HS-5 (cell line): ENCODE data around the gene LCLAT1.

Experiments
- DNase-seq: peaks from one replicate; pipeline ENCODE4 v3.0.0-alpha.2; 2012; ENCODE audit warnings: low read depth

Gene LCLAT1

GRCh38 chr2:30424231-30424630 lies 22.8 kb upstream of the LCLAT1 start:
- no peak for DNase-seq

GRCh38 chr2:30425326-30425725 lies 21.7 kb upstream of the LCLAT1 start:
- DNase-seq, result no peak

DNA sequence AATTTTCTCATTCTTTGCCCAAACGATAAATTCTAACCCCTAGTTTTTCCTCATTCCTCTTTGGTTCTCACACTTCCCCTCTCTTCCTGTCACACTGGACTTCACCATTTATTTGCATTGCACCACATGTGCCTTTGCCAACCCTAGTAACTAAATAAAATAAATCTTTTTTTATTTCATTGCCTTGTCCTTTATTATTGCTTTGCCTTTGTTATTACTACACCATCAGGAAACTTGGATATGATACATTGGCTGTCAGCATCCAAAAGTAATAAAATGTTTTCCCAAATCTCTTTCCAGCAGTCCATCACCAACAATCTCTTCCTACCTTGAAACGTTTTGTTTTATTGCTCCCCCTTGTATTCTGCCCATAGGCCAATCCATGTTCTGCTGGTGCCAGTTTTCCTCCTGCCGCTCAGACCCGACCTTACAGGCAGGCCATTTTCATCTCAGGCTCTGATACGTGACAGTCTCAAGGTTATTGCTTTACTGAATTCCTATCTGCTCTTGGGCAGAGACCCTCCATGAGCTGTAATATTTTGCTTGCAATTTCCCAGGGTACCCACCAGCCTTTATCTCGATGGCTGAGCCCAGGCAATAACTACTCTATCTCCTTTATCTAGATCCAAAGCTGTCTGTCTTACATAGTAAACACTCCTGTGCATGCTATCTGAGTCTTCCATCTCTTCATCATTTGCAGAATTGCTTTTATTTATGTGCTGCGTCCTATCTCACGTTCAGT lies 19.3 kb upstream of the LCLAT1 start:
- DNase-seq, result no peak

- no peak for DNase-seq
Observed at GRCh38 chr2:30428348-30428662, 18.7 kb upstream of the LCLAT1 start.

DNA sequence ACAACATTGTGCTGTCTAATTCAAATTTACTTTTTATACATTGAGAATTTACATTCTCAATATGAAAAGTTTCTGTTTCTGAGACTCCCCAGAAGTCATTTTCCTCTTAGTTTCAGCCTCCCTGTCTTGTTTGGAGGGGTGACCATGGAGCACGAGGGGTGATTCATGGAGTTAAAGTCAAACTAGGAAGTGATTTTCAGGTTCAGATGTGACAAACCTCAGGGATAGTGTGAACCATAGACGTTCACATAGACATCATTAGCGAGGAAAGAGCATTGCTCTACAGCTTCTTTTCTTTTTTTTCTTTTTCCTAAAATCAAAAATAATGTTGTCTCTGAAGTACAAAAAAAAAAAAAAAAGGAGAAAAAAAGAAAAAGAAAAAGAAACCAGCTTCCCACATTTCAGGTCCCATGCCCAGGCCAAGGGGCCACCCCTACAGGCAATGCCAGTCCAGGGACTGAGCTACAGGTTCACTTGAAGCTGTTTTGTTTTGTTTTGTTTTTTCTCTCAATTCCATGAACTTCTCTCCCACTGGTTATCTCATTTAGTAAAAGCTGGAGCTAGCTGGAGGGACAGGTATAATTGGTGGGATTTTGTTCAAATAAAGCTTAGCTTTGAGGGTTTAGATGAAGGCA lies 18.1 kb upstream of the LCLAT1 start:
- no peak for DNase-seq

DNA sequence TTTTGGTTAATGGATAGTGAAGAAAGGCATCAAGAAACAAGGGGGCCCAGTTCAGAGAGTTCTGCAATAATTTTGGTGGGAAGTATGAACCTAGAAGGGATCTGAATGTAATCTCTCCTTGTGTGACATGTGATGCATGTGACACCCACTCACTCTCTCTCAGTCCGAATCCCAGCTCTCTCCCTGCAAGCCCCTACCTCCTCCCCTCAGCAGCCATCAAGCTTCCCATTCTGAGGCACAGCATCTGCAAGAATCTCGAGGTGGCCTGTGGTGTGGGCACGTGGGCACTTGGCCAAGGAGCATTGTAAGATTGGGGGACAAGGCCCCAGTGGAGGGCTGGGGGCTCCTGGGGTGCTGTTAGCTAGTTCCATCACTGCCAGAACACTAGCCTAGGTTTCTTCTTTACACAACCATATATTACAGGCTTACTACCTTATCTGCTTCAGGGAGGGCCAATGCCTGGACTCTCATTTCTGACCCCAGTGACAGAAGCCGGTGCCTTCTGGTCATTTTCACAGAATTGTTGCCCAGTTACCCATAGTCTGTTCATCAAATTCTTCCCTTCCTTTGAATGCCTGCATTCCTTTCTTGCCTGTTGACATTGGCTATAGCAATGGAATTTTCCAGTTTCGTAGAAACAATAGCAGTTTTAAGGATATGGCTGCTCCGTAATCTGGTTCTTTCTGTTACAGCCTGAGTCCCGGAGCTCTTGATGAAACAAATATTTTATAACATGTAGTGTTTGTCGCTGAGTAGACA lies 13.3 kb upstream of the LCLAT1 start:
- no peak for DNase-seq

DNA sequence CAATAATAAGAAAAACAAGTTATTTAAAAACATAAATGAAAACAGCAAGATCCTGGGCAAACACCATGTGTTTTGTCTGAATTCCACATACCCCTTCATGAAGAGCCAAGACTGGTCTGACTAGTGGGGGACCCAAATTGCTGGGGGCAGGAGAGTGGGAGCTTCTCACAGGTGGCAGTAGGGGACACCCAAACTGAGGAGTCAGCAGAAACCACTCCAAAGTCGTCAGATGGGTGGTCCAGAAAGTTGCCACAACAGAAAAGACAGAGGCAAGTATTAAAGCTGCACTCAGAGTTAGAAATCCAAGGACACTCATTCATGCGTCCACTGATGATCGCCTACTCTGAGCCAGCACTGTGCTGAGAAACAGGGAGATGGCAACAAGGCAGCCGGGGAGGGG lies 12.3 kb upstream of the LCLAT1 start:
- DNase-seq, result no peak

DNA sequence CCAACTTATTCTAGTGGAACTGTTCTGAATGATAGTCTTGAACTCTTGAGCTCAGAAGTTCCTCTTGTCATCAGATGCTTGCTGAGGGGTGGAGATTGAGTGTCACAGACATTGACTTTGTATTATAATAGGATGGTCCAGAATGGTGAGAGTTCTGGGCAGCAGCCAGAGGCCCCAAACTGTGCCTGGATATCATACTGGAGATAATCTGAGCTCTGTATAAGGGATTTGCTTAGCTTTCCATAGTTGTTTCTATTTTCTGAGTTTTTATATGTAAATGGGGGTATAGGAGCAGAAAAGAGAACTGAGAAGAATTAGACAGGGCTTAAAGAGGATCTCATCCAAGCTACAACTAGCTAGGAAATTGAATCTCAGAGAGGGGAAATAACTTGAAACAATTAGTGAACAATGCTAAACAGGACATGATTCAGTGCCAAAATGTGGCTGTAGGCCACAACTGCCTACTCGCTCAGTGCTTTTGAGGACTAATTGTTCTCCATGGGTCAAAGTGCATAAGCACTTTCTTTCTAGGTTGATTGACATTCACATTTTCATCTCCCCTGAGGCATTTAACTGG lies 10.1 kb upstream of the LCLAT1 start:
- no peak for DNase-seq

DNA sequence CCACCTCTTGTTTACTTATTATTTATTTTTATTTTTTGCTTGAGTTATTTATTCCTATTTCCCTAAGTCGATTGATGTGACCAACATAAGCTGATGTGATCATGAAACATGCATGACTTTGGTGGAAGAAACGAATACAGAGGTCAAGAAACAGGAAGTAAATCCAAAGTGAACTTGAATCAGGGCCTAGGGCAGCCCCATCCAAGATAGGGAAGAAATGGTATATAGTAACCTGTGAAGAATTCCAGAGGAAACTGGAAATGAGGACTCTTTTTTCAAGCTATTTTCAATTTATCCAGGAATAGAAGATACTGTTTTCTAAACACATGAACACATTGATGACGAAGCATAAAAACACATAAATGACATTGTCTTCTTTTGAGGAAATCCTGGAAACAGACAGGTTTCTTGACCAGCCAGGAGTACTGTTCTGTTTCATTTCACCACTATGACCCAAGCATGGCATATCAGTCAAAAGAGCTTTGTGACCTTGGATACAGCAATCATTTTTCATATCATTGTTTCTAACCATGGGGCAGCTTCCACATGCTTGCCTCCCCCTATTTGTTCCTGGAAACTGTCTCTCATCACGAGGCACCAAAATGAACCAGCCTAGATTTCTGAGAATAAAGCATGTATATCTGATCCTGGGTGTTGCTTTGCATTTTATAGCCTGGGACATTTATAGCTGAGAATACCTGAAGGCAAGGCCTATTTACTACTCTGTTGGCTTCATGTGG lies 9.1 kb upstream of the LCLAT1 start:
- DNase-seq, result no peak

GRCh38 chr2:30439296-30439695 lies 7.8 kb upstream of the LCLAT1 start:
- DNase-seq, result no peak

GRCh38 chr2:30439879-30440278 lies 7.2 kb upstream of the LCLAT1 start:
- no peak for DNase-seq

DNA sequence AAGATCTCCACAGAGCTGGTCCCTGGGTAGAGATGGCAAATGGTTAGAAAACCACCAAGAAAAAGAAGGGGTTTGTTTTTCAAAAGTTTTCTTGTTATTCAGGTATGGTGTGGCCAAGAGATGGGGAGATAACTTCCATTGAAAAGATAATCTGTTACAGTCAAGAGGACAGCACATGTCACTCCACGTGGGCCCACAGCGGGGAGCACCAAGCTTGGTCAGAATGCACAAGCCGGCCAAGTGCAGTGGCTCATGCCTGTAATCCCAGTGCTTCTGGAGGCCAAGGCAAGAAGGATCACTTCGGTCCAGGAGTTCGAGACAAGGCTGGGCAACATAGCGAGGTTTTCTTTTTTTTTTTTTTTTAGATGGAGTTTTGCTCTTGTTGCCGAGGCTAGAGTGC lies 6.0 kb upstream of the LCLAT1 start:
- no peak for DNase-seq

DNA sequence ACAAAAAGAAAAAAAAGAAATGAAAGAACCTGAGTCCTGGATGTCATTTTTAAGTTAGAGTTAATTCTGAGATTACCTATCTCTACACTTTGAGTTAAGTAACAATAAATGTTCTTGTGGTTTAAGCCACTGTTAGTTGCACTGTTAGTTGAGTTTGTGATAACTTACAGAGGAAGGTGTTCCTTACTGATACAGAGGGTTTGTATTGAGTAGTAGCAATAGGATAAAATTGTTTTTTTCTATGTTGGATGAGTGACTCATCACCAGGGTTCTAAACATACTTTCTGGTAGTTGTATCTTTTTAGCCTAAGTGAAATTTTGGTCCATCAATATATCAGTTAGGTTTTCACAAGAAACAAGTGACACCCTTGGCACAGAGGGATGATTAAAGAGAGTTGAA lies 4.0 kb upstream of the LCLAT1 start:
- DNase-seq, result no peak

DNA sequence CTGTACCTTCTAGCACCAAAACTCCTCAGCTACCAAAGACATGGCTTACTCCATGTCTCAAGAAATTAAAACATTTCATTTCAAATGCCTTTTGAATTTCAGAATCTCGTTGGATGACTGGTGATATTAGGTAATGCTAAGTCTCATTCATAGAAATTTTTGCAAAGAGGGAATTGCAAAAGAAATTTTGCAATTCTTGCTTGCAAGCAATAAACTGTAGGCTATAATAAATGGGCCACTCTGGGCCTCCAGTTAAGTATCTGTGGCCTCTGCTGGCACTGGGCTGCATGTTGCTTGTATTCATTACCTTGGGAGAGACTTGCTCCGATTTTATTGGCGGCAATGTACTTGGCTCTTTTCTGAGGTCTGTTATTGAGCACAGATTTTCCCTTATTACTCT lies 2.8 kb upstream of the LCLAT1 start:
- no peak for DNase-seq

GRCh38 chr2:30445266-30445821 lies 1.7 kb upstream of the LCLAT1 start:
- DNase-seq, result no peak

DNA sequence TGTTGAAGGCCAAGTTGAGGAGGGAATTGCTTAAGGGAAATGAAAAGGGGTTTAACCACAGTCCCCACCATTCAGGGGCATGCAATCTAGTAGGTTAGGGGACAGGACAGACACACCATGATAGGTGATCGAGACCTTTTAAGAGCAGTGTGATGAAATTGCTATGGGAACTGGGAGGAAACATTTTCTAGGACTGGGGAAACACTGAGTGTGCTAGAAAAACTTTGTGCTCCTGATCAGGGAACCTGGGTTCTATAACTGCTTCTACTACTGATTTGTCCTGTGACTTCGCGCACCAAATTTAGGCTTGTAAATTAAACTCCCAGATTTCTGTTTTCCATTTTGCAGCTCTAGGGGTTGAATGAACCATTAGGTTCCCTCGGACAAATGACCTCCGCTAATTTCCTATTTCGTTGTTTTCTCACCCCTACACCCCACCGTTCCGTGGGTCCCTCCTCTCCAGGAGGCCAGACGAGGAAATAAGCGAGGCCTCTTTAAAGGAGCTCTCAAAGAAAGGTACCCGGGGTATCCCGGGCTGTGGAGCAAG lies 371 bp upstream of the LCLAT1 start:
- DNase-seq, result no peak

DNA sequence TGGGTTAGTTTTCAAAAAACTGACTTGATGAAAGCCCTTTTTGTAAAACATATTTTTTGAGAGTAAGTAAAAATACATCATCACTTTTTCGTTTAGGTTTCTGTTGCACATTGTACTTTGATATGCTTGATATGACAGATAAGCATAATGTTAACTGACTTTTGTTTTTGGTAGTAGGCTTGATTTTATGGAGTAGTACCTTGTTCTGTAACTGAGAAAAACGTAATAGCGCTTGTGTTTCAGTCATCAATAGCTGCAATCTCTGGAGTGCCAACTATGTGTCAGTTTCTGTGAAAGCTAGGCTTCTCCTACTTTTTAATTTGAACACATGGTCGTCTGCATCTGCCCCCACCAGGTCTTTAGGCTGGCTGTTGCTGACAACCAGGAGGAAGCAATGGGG lies 1.3 kb downstream of the LCLAT1 start:
- DNase-seq, result no peak

- no peak for DNase-seq
Observed at GRCh38 chr2:30448866-30449265, 1.8 kb downstream of the LCLAT1 start.

GRCh38 chr2:30450025-30450424 lies 3.0 kb downstream of the LCLAT1 start:
- DNase-seq, result no peak

DNA sequence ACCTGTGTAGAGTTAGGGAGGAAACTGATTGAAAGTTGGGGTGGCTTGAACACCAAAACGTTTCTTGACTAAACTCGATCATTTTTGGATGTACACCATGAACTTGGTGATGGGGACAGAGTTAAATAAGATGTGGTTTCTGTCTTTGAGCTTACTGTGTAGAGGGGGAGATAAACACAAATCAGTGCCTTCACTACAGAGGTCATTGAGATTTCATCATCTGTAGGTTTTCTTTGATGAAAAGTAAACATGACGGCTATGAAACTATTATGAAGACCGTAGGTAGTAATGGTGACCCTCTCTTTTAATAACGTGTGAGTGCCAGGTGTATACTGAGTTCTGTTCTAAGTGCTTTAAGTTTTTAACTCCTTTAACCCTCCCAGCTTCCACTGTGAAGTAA lies 6.5 kb downstream of the LCLAT1 start:
- no peak for DNase-seq

DNA sequence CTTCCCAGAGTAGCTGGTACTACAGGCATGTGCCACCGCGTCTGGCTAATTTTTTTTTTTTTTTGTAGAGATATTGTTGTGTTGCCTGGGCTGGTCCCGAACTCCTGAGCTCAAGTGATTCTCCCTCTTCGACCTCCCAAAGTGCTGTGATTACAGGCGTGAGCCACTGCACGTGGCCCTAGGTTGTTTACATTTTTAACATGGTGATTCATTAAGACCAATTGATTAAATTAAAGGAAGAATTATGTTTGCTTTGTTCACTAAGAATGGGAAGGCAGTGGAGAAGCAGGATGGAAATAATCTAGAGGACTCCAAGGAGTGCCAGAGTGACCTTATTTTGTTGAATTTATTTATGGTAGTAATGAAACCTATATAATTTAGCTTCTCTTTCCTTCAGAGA lies 7.5 kb downstream of the LCLAT1 start:
- DNase-seq, result no peak
